ENCODE data around the gene GAN. TPM values are rescaled to one million over a fixed set of nuclear protein-coding genes. Genes with fewer than 3 reads are reported as not detected.

The GAN gene
- total RNA-seq, 1 experiment from 2014 or later: 22.5 TPM

- ChIA-PET RAD21 (ENCODE audit: low non-redundant PET in 1 of 2, low total read pairs in 2 of 2, uncharacterized antibody in 2 of 2, unreplicated experiment in 2 of 2) (no interaction called here), CTCF (no interaction called here)
Measured at GRCh38 chr16:81397879-81398520, 83.2 kb downstream of the GAN start.

More at GRCh38 chr16:81397879-81398520, 83.2 kb downstream of the GAN start:
- POLR2A ChIA-PET: interaction anchor here (0.7 kb wide), 1 partner anchor 18 kb away, joined by 5 read pairs; no protein-coding TSS in a partner anchor
- Histone ChIP-seq H3K9me3 (ENCODE audit: control insufficient read depth in 1 of 2, insufficient read depth in 1 of 2, low read depth in 1 of 2, low read length in 2 of 2) (no peaks in the 10 kb centered on the region), H3K4me2 (ENCODE audit: low read length) (no peak overlapping the region), H3K4me3 (replicated peaks in 1 of 2; ENCODE audit: low read depth in 1 of 2, low read length in 2 of 2) (no peak overlapping the region), H3K9ac (ENCODE audit: low read length) (no peak overlapping the region), H3K27ac (ENCODE audit: low read depth, low read length) (no peak overlapping the region), H4K20me1 (ENCODE audit: insufficient read depth) (no peaks in the 10 kb centered on the region), H3K4me1 (ENCODE audit: control insufficient read depth in 1 of 2, insufficient read depth in 2 of 2, low read length in 2 of 2) (peaks cover 17 to 24% of the 10 kb centered on the region in 2 experiments), H3K27me3 (ENCODE audit: insufficient read depth, low read length) (no peaks in the 10 kb centered on the region), H3K79me2 (ENCODE audit: insufficient read depth, low read length) (no peaks in the 10 kb centered on the region), H2AFZ (ENCODE audit: low read depth, low read length, poor library complexity, severe bottlenecking) (no peak overlapping the region), H3K36me3 (ENCODE audit: control insufficient read depth in 1 of 2, insufficient read depth in 2 of 2, low read length in 2 of 2) (no peaks in the 10 kb centered on the region), H3K9me2 (ENCODE audit: insufficient read depth) (no peaks in the 10 kb centered on the region)
- intact Hi-C loops (cut with micrococcal nuclease): no loop called here
- BruUV-seq (replicated peaks): no TSS peak
- no peak for ATAC-seq
- no peak for DNase-seq (ENCODE audit: low read depth, low spot score)
- TF ChIP-seq CTCF (IDR thresholded peaks at IDR 0.05 in 2 of 3, conservative IDR thresholded peaks at IDR 0.05 in 1 of 3; ENCODE audit: borderline replicate concordance in 1 of 3, insufficient read depth in 1 of 3, low read depth in 2 of 3, low read length in 2 of 3) (no peak), REST (IDR thresholded peaks at IDR 0.05; ENCODE audit: low read depth) (no peak), ZFX (IDR thresholded peaks at IDR 0.05) (no peak), EZH2phosphoT487 (IDR thresholded peaks at IDR 0.05; ENCODE audit: borderline replicate concordance) (no peak), CEBPB (IDR thresholded peaks at IDR 0.05; ENCODE audit: low read depth) (no peak)

Data from HCT116 (cell line).